Measurements from ENCODE around the gene GRIN2A.

- no peak for TF ChIP-seq CTCF (conservative IDR thresholded peaks at IDR 0.05)
- no peak for TF ChIP-seq ZFX (IDR thresholded peaks at IDR 0.05)
Measured at GRCh38 chr16:9756434-9756833, 425.8 kb downstream of the GRIN2A start.

All from C4-2B (cell line).